ENCODE measurements around the gene EIF2B5.

EIF2B5 gene

DNA sequence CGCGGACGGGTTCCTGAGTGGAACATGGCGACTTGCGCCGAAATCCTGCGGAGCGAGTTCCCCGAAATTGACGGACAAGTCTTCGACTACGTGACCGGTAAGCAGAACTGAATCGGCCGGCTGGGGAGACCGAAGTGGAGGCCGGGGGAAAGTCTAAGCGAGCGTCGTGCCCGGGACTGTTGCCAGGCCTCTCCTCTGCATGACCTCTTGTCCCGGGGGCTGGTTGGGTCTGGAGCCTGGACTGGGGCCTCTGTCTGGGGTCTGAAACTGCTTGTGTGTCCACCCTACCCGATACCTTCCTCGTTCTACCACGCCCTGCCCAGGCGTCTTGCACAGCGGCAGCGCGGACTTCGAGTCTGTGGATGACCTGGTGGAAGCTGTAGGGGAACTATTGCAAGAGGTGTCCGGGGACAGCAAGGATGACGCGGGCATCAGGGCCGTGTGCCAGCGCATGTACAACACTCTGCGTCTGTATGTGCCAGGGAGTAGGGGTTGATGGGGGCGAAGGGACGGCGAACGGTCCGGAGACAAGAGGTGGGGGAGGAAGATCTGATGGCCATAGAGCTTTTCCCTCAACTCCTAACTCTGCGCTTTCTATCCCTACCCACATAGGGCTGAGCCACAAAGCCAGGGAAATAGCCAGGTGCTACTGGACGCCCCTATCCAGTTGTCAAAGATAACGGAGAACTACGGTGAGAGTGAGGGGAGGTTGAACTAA lies 51.2 kb downstream of the EIF2B5 start, which contains the start of gene ABCF3:
TSS of gene ABCF3 (plus strand) at position 16 of the 718 bp plus-strand sequence. CDS start at position 25, 9 bp downstream.
- Histone ChIP-seq H3K4me1 (ENCODE audit: control insufficient read depth in 5 of 5, insufficient read depth in 5 of 5, low read length in 5 of 5) (peaks cover 3 to 38% (median 24%) of the 10 kb centered on the region in 5 donors), H3K9me3 (ENCODE audit: control insufficient read depth in 5 of 5, low read length in 5 of 5) (no peaks in the 10 kb centered on the region), H3K9ac (ENCODE audit: low read length in 5 of 5) (peak within 1 kb of the TSS; percentile 71 to 94 (median 78)), H3K4me3 (ENCODE audit: low read depth in 1 of 5, low read length in 5 of 5) (peak within 1 kb of the TSS; percentile 83 to 96 (median 93)), H3K36me3 (ENCODE audit: control insufficient read depth in 5 of 5, insufficient read depth in 5 of 5, low read length in 5 of 5) (peaks cover 19 to 72% (median 62%) of the 10 kb centered on the region in 5 donors), H3K27me3 (ENCODE audit: control insufficient read depth in 5 of 5, insufficient read depth in 4 of 5, low read length in 5 of 5) (no peaks in the 10 kb centered on the region), H3K27ac (ENCODE audit: low read depth, low read length) (peak within 1 kb of the TSS; percentile 97)

DNA sequence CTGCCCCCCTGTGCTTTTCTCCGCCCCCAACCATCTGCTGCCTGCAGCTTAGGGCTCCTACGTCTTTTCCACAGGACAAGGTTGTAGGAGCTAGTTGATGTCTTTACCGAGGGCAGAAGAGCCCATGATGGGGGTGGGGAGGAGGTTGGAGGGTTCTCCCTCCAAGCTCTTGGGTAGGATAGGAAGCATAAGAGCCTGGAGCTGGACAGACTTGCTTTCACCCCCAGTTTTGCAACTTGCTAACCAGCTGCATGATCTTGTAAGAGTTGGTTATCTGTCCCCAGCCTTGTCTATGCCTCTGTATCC lies 51.7 kb downstream of the EIF2B5 start:
- Histone ChIP-seq H3K27me3 (ENCODE audit: control insufficient read depth in 5 of 5, insufficient read depth in 4 of 5, low read length in 5 of 5) (no peaks in the 10 kb centered on the region), H3K27ac (ENCODE audit: low read depth, low read length) (peak overlapping the region; percentile 72), H3K36me3 (ENCODE audit: control insufficient read depth in 5 of 5, insufficient read depth in 5 of 5, low read length in 5 of 5) (peaks cover 21 to 72% (median 61%) of the 10 kb centered on the region in 5 donors), H3K9me3 (ENCODE audit: control insufficient read depth in 5 of 5, low read length in 5 of 5) (no peaks in the 10 kb centered on the region), H3K4me3 (ENCODE audit: low read depth in 1 of 5, low read length in 5 of 5) (peak overlapping the region; percentile 83 to 96 (median 93)), H3K9ac (ENCODE audit: low read length in 5 of 5) (peak overlapping the region; percentile 71 to 94 (median 76)), H3K4me1 (ENCODE audit: control insufficient read depth in 5 of 5, insufficient read depth in 5 of 5, low read length in 5 of 5) (peaks cover 3 to 38% (median 24%) of the 10 kb centered on the region in 5 donors)

DNA sequence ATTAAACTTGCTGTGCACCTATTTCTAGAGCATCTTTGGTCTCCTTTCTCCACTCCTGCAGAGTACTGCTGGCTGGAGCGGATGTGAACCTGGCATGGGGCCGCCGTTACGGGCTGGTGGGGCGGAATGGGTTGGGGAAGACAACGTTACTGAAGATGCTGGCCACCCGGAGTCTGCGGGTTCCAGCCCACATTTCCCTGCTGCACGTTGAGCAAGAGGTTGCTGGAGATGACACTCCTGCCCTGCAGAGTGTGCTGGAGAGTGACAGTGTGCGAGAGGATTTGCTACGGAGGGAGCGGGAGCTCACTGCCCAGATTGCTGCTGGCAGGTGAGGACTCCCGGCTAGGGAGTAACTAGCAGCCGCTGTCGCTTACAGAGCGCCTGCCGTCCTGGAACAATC lies 52.9 kb downstream of the EIF2B5 start:
- H3K4me3 ChIP-seq (ENCODE audit: low read depth in 1 of 5, low read length in 5 of 5): no peak overlapping the region
- peaks cover 18 to 72% (median 60%) of the 10 kb centered on the region in 5 donors for H3K36me3 ChIP-seq (ENCODE audit: control insufficient read depth in 5 of 5, insufficient read depth in 5 of 5, low read length in 5 of 5)

DNA sequence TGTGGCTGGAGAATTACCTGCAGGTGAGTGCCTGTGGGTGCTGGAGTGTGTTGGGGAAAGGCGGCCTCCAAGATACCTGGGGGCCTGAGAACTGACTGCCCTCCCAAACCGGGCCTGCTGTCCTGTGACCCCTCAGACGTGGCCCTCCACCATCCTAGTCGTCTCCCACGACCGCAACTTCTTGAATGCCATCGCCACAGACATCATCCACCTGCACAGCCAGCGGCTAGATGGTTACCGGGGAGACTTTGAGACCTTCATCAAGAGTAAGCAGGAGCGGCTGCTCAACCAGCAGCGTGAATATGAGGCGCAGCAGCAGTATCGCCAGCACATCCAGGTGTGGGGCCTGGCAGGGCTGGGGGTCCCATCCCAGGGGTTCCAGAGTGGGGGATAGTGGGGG lies 54.3 kb downstream of the EIF2B5 start:
- Histone ChIP-seq H3K4me1 (ENCODE audit: control insufficient read depth in 5 of 5, insufficient read depth in 5 of 5, low read length in 5 of 5) (peaks cover 3 to 38% (median 24%) of the 10 kb centered on the region in 5 donors), H3K9ac (ENCODE audit: low read length in 5 of 5) (no peak overlapping the region), H3K9me3 (ENCODE audit: control insufficient read depth in 5 of 5, low read length in 5 of 5) (no peaks in the 10 kb centered on the region), H3K27me3 (ENCODE audit: control insufficient read depth in 5 of 5, insufficient read depth in 4 of 5, low read length in 5 of 5) (no peaks in the 10 kb centered on the region), H3K36me3 (ENCODE audit: control insufficient read depth in 5 of 5, insufficient read depth in 5 of 5, low read length in 5 of 5) (peaks cover 18 to 72% (median 62%) of the 10 kb centered on the region in 5 donors), H3K27ac (ENCODE audit: low read depth, low read length) (no peak overlapping the region), H3K4me3 (ENCODE audit: low read depth in 1 of 5, low read length in 5 of 5) (no peak overlapping the region)

More for the DNA sequence above, 52.9 kb downstream of the EIF2B5 start:
- Histone ChIP-seq H3K27ac (ENCODE audit: low read depth, low read length) (no peak overlapping the region), H3K27me3 (ENCODE audit: control insufficient read depth in 5 of 5, insufficient read depth in 4 of 5, low read length in 5 of 5) (no peaks in the 10 kb centered on the region), H3K9me3 (ENCODE audit: control insufficient read depth in 5 of 5, low read length in 5 of 5) (no peaks in the 10 kb centered on the region), H3K4me1 (ENCODE audit: control insufficient read depth in 5 of 5, insufficient read depth in 5 of 5, low read length in 5 of 5) (peaks cover 3 to 38% (median 24%) of the 10 kb centered on the region in 5 donors), H3K9ac (ENCODE audit: low read length in 5 of 5) (no peak overlapping the region)

DNA sequence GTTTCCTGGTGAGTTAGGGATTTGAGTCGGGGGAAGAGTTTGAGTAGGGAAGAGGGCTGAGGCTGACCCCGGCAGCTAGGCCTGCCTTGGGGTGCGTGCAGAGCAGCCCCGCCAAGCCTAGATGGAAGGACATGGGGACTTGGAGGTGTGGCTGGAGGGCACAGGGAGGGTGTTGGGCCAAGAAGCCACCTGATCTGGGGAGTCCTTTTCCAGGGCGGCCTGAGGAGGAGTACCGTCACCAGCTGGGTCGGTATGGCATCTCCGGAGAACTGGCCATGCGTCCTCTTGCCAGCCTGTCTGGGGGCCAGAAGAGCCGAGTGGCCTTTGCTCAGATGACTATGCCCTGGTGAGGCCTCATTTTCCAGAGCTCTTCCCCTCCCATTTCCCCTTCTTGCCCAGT lies 57.7 kb downstream of the EIF2B5 start:
- H3K4me3 ChIP-seq (ENCODE audit: low read depth in 1 of 5, low read length in 5 of 5): no peak overlapping the region
- peaks cover 18 to 87% (median 83%) of the 10 kb centered on the region in 5 donors for H3K36me3 ChIP-seq (ENCODE audit: control insufficient read depth in 5 of 5, insufficient read depth in 5 of 5, low read length in 5 of 5)
- no peak overlapping the region for H3K27ac ChIP-seq (ENCODE audit: low read depth, low read length)
- H3K9ac ChIP-seq (ENCODE audit: low read length in 5 of 5): no peak overlapping the region
- no peaks in the 10 kb centered on the region for H3K9me3 ChIP-seq (ENCODE audit: control insufficient read depth in 5 of 5, low read length in 5 of 5)
- H3K4me1 ChIP-seq (ENCODE audit: control insufficient read depth in 5 of 5, insufficient read depth in 5 of 5, low read length in 5 of 5): peaks cover 0 to 10% (median 3%) of the 10 kb centered on the region in 5 donors
- no peaks in the 10 kb centered on the region for H3K27me3 ChIP-seq (ENCODE audit: control insufficient read depth in 5 of 5, insufficient read depth in 4 of 5, low read length in 5 of 5)

DNA sequence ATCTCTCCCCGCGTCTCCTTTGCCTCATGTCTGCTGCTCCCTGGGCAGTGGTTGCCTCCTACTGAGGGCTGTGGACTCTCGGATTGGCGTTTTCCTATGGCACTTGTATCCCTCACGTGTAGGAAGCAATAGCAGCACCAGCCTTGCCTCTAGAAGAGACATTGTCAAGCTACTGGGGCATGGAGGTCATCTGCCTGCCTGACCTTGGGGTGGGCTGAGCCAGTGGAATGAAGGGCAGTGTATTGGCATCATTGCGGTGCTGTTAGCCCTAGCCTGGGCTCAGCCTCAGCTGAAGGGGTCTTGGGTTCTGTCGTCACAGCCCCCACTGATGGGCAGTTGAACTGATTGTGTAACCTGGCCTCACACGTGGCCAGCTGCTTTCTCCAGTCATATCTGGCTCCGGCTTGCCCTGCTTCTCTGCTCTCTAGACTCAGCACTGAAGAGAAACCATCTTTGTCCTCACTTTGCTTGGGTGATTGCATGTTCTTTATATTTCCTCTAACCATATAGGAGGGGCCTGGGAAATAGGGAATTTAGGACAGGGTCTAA lies 58.9 kb downstream of the EIF2B5 start:
- Histone ChIP-seq H3K4me3 (ENCODE audit: low read depth in 1 of 5, low read length in 5 of 5) (no peak overlapping the region), H3K9me3 (ENCODE audit: control insufficient read depth in 5 of 5, low read length in 5 of 5) (no peaks in the 10 kb centered on the region), H3K4me1 (ENCODE audit: control insufficient read depth in 5 of 5, insufficient read depth in 5 of 5, low read length in 5 of 5) (no peaks in the 10 kb centered on the region), H3K9ac (ENCODE audit: low read length in 5 of 5) (no peak overlapping the region), H3K36me3 (ENCODE audit: control insufficient read depth in 5 of 5, insufficient read depth in 5 of 5, low read length in 5 of 5) (peaks cover 18 to 76% (median 72%) of the 10 kb centered on the region in 5 donors), H3K27me3 (ENCODE audit: control insufficient read depth in 5 of 5, insufficient read depth in 4 of 5, low read length in 5 of 5) (no peaks in the 10 kb centered on the region), H3K27ac (ENCODE audit: low read depth, low read length) (no peak overlapping the region)
